ENCODE results near the gene TCF3. TPM values are rescaled to one million over a fixed set of nuclear protein-coding genes. Genes with fewer than 3 reads are reported as not detected.

TCF3 gene
- total and polyA plus RNA-seq, 2 donors (not counting 3 experiments of a cell fraction or from before 2014, with no cell fraction given): 147 to 193 TPM

- no peak overlapping the region for H3K4me2 ChIP-seq (ENCODE audit: insufficient read depth, low read length)
- ChIA-PET CTCF (interaction anchor here (0.7 kb wide), 1 partner anchor 56 kb away, joined by 3 read pairs; no protein-coding TSS in a partner anchor), POLR2A (no interaction called here)
- no peak overlapping the region for H3K9ac ChIP-seq (replicated peaks; ENCODE audit: extremely low read depth, insufficient read depth, low read length)
- H3K36me3 ChIP-seq (ENCODE audit: control insufficient read depth in 2 of 2, extremely low read depth in 1 of 2, insufficient read depth in 2 of 2, low read length in 2 of 2): peaks cover 7 to 21% of the 10 kb centered on the region in 2 experiments
- DNase-seq (ENCODE audit: low read depth, low spot score) (no peak), FAIRE-seq (no peak)
- TF ChIP-seq POLR2AphosphoS5 (IDR thresholded peaks at IDR 0.05; ENCODE audit: insufficient read depth, low read depth, low read length) (no peak), POLR2A (IDR thresholded peaks at IDR 0.05; ENCODE audit: low read depth, low read length) (no peak), JUN (IDR thresholded peaks at IDR 0.05; ENCODE audit: borderline replicate concordance, insufficient read depth, insufficient read length, low read depth) (no peak), FOS (IDR thresholded peaks at IDR 0.05; ENCODE audit: borderline replicate concordance, insufficient read depth, low read length) (no peak), EZH2 (IDR thresholded peaks at IDR 0.05; ENCODE audit: borderline replicate concordance, low read depth, low read length, severe bottlenecking) (no peak)
- TF ChIP-seq, protein P1, sequence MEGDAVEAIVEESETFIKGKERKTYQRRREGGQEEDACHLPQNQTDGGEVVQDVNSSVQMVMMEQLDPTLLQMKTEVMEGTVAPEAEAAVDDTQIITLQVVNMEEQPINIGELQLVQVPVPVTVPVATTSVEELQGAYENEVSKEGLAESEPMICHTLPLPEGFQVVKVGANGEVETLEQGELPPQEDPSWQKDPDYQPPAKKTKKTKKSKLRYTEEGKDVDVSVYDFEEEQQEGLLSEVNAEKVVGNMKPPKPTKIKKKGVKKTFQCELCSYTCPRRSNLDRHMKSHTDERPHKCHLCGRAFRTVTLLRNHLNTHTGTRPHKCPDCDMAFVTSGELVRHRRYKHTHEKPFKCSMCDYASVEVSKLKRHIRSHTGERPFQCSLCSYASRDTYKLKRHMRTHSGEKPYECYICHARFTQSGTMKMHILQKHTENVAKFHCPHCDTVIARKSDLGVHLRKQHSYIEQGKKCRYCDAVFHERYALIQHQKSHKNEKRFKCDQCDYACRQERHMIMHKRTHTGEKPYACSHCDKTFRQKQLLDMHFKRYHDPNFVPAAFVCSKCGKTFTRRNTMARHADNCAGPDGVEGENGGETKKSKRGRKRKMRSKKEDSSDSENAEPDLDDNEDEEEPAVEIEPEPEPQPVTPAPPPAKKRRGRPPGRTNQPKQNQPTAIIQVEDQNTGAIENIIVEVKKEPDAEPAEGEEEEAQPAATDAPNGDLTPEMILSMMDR (IDR thresholded peaks at IDR 0.05; ENCODE audit: extremely low read depth in 1 of 2, insufficient read depth in 1 of 2, low read depth in 1 of 2, low read length in 2 of 2): no peak
- no peaks in the 10 kb centered on the region for H3K27me3 ChIP-seq (ENCODE audit: control insufficient read depth in 2 of 2, insufficient read depth in 2 of 2, low read length in 2 of 2)
- H3K27ac ChIP-seq (ENCODE audit: insufficient read depth, low read depth, low read length): no peak overlapping the region
- BruUV-seq (replicated peaks): no TSS peak
- H4K20me1 ChIP-seq (replicated peaks; ENCODE audit: control insufficient read depth, extremely low read depth, insufficient read depth, low read length): no peaks in the 10 kb centered on the region
- no peak overlapping the region for H3K4me3 ChIP-seq (replicated peaks in 1 of 3; ENCODE audit: insufficient read depth in 1 of 3, low read depth in 1 of 3, low read length in 3 of 3)
- intact Hi-C loops (cut with micrococcal nuclease): no loop called here
- no peaks in the 10 kb centered on the region for H3K9me1 ChIP-seq (replicated peaks; ENCODE audit: control insufficient read depth, extremely low read depth, insufficient read depth, low read length)
- dilution Hi-C loops (cut with MboI; ENCODE audit: extremely low pct_ligation_motif_present, low sequenced_read_pairs): no loop called here
- H3K4me1 ChIP-seq (ENCODE audit: control insufficient read depth, extremely low read depth, insufficient read depth, low read length): peaks cover 9% of the 10 kb centered on the region
- no peak overlapping the region for H2AFZ ChIP-seq (ENCODE audit: low read depth, low read length)
- no peaks in the 10 kb centered on the region for H3K9me3 ChIP-seq (replicated peaks; ENCODE audit: control insufficient read depth, insufficient read depth, low read length)
- H3K79me2 ChIP-seq (ENCODE audit: control insufficient read depth, insufficient read depth, low read length): peaks cover 54% of the 10 kb centered on the region
These were observed 50.2 kb downstream of the TCF3 start for GRCh38 chr19:1602091-1602707.
